ENCODE measurements around the gene ATF6. TPM values are rescaled to one million over a fixed set of nuclear protein-coding genes. Genes with fewer than 3 reads are reported as not detected.

Gene ATF6
- polyA plus RNA-seq, 2 of the 4 experiments (the other 2 are of a cell fraction) = 8.6 to 28.0 TPM

DNA sequence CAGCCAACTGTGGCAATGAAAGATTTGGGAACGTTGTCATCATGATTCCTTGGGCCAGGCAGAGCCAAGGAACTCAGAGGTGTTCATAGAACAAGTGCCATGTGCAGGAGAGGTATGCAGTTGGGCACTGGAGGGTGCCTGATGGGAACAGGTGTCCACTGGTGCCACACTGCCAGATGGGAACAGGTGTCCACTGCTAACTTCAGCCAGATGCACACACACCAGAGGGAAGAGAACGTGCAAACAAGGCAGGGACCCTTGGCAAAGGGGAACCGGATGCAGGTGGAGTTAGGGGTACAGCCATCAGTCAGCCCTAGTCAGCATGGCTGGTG is 244.0 kb downstream of the ATF6 start:
- no peaks in the 10 kb centered on the region for H3K4me1 ChIP-seq
- CTCF ChIA-PET = no interaction called here
- H3K9me3 ChIP-seq = peaks cover 8% of the 10 kb centered on the region; the same call in 2 of the 3 replicates
- H3K4me3 ChIP-seq = no peak overlapping the region
- POLR2A ChIA-PET = no interaction called here
- H3K27ac ChIP-seq = no peak overlapping the region
- DNase-seq (ENCODE audit: low read depth in 1 of 2, low spot score in 1 of 2) = no peak
- 48% methylated on average over 3 of the region's 3 CpGs for WGBS (ENCODE audit: missing lambda C conversion rate)
- ATAC-seq = no peak
- H3K4me2 ChIP-seq = no peak overlapping the region
- FAIRE-seq = no peak
- TF ChIP-seq ZNF302 (CRISPR knock-in tag; IDR thresholded peaks at IDR 0.05) (no peak), RNF2 (IDR thresholded peaks at IDR 0.05; ENCODE audit: borderline replicate concordance, low read depth) (no peak), NPAS2 (CRISPR knock-in tag; IDR thresholded peaks at IDR 0.05; ENCODE audit: borderline replicate concordance) (no peak), CHD4 (IDR thresholded peaks at IDR 0.05; ENCODE audit: borderline replicate concordance) (no peak), POLR2A (IDR thresholded peaks at IDR 0.05; ENCODE audit: low read length) (no peak), ZSCAN20 (CRISPR knock-in tag; IDR thresholded peaks at IDR 0.05) (no peak), EHMT2 (IDR thresholded peaks at IDR 0.05; ENCODE audit: low read depth) (no peak), RCOR1 (IDR thresholded peaks at IDR 0.05; ENCODE audit: low read depth, low read length) (no peak), GATA3 (IDR thresholded peaks at IDR 0.05; ENCODE audit: borderline replicate concordance) (no peak), MAZ (IDR thresholded peaks at IDR 0.05; ENCODE audit: borderline replicate concordance, low read depth, low read length) (no peak), KDM1A (IDR thresholded peaks at IDR 0.05; ENCODE audit: low read depth) (no peak), CBX2 (IDR thresholded peaks at IDR 0.05; ENCODE audit: borderline replicate concordance, low read depth) (no peak), CBX8 (IDR thresholded peaks at IDR 0.05) (no peak), BHLHE40 (IDR thresholded peaks at IDR 0.05; ENCODE audit: low read depth, low read length) (no peak), JUNB (IDR thresholded peaks at IDR 0.05) (no peak), FOSB (CRISPR knock-in tag; IDR thresholded peaks at IDR 0.05) (no peak), POLR2AphosphoS2 (conservative IDR thresholded peaks at IDR 0.05; ENCODE audit: low read length) (no peak), HEYL (CRISPR knock-in tag; IDR thresholded peaks at IDR 0.05) (no peak)
- TF ChIP-seq, protein P1, sequence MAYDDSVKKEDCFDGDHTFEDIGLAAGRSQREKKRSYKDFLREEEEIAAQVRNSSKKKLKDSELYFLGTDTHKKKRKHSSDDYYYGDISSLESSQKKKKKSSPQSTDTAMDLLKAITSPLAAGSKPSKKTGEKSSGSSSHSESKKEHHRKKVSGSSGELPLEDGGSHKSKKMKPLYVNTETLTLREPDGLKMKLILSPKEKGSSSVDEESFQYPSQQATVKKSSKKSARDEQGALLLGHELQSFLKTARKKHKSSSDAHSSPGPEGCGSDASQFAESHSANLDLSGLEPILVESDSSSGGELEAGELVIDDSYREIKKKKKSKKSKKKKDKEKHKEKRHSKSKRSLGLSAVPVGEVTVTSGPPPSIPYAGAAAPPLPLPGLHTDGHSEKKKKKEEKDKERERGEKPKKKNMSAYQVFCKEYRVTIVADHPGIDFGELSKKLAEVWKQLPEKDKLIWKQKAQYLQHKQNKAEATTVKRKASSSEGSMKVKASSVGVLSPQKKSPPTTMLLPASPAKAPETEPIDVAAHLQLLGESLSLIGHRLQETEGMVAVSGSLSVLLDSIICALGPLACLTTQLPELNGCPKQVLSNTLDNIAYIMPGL (CRISPR knock-in tag; IDR thresholded peaks at IDR 0.05; ENCODE audit: borderline replicate concordance) = no peak
- TF ChIP-seq, protein P2, sequence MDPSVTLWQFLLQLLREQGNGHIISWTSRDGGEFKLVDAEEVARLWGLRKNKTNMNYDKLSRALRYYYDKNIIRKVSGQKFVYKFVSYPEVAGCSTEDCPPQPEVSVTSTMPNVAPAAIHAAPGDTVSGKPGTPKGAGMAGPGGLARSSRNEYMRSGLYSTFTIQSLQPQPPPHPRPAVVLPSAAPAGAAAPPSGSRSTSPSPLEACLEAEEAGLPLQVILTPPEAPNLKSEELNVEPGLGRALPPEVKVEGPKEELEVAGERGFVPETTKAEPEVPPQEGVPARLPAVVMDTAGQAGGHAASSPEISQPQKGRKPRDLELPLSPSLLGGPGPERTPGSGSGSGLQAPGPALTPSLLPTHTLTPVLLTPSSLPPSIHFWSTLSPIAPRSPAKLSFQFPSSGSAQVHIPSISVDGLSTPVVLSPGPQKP (IDR thresholded peaks at IDR 0.05; ENCODE audit: low read depth, low read length) = no peak

DNA sequence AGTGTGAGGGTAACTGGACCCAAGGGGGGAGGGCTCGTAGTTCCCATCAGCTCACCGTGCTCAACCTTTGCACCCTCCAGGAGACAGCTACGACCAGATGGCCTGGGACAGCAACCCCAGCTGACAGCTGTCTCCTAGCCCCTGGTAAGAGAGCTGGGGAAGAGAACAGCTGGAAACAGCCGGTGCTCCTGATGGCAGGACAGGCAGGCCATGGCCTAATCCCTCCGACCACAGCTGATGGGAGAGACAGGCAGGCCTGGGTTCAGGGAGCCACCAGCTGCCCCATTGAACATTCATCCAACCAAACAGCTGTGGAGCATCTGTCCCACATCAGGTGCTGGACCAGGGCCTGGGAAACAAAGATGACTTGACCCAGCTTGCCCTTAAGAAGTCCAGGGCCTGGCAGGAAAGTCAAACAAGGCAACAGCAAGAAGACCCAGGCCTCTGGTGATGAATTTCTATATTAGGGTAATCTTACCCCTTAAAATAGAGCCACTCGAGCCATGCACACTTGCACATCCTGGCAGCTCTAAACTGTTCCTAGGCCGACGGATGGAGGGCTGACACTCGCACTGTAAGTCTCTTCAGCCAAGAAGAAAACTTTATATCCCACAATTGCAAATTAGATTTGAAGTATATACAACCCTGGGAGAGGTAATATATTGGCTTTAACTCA is 245.4 kb downstream of the ATF6 start:
- no peak for FAIRE-seq
- 58% methylated on average over 7 of the region's 9 CpGs for WGBS (ENCODE audit: missing lambda C conversion rate)
- TF ChIP-seq SMC3 (IDR thresholded peaks at IDR 0.05) = no peak
- no peak for TF ChIP-seq JUNB (IDR thresholded peaks at IDR 0.05)
- no peak for TF ChIP-seq TFCP2L1 (CRISPR knock-in tag; IDR thresholded peaks at IDR 0.05)
- TF ChIP-seq EP300 (IDR thresholded peaks at IDR 0.05) = no peak
- no peak for TF ChIP-seq ZSCAN20 (CRISPR knock-in tag; IDR thresholded peaks at IDR 0.05)
- no peak for TF ChIP-seq FOSL2 (IDR thresholded peaks at IDR 0.05)
- TF ChIP-seq FOSL2 (CRISPR knock-in tag; IDR thresholded peaks at IDR 0.05) = no peak
- TF ChIP-seq ZFP36 (IDR thresholded peaks at IDR 0.05; ENCODE audit: borderline replicate concordance, partially characterized antibody) = no peak
- TF ChIP-seq, protein P3, sequence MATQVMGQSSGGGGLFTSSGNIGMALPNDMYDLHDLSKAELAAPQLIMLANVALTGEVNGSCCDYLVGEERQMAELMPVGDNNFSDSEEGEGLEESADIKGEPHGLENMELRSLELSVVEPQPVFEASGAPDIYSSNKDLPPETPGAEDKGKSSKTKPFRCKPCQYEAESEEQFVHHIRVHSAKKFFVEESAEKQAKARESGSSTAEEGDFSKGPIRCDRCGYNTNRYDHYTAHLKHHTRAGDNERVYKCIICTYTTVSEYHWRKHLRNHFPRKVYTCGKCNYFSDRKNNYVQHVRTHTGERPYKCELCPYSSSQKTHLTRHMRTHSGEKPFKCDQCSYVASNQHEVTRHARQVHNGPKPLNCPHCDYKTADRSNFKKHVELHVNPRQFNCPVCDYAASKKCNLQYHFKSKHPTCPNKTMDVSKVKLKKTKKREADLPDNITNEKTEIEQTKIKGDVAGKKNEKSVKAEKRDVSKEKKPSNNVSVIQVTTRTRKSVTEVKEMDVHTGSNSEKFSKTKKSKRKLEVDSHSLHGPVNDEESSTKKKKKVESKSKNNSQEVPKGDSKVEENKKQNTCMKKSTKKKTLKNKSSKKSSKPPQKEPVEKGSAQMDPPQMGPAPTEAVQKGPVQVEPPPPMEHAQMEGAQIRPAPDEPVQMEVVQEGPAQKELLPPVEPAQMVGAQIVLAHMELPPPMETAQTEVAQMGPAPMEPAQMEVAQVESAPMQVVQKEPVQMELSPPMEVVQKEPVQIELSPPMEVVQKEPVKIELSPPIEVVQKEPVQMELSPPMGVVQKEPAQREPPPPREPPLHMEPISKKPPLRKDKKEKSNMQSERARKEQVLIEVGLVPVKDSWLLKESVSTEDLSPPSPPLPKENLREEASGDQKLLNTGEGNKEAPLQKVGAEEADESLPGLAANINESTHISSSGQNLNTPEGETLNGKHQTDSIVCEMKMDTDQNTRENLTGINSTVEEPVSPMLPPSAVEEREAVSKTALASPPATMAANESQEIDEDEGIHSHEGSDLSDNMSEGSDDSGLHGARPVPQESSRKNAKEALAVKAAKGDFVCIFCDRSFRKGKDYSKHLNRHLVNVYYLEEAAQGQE (IDR thresholded peaks at IDR 0.05) = no peak
- TF ChIP-seq PHF8 (IDR thresholded peaks at IDR 0.05; ENCODE audit: borderline replicate concordance, low read depth) = no peak
- TF ChIP-seq HEYL (CRISPR knock-in tag; IDR thresholded peaks at IDR 0.05) = no peak
- TF ChIP-seq JUN (IDR thresholded peaks at IDR 0.05) = no peak
- TF ChIP-seq, protein P4, sequence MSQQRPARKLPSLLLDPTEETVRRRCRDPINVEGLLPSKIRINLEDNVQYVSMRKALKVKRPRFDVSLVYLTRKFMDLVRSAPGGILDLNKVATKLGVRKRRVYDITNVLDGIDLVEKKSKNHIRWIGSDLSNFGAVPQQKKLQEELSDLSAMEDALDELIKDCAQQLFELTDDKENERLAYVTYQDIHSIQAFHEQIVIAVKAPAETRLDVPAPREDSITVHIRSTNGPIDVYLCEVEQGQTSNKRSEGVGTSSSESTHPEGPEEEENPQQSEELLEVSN (IDR thresholded peaks at IDR 0.05; ENCODE audit: borderline replicate concordance, low read depth) = no peak
- TF ChIP-seq POLR2A (IDR thresholded peaks at IDR 0.05; ENCODE audit: low read length) = no peak
- TF ChIP-seq EHF (CRISPR knock-in tag; IDR thresholded peaks at IDR 0.05) = no peak
- no peak for TF ChIP-seq NFE2L2 (conservative IDR thresholded peaks at IDR 0.05; ENCODE audit: low read length)
- TF ChIP-seq CHD2 (IDR thresholded peaks at IDR 0.05; ENCODE audit: low read length, partially characterized antibody) = no peak
- TF ChIP-seq HDAC2 (IDR thresholded peaks at IDR 0.05) = no peak
- TF ChIP-seq KDM1A (IDR thresholded peaks at IDR 0.05; ENCODE audit: low read depth) = no peak

More for the DNA sequence above, 245.4 kb downstream of the ATF6 start:
- Histone ChIP-seq H3K4me2 (no peak overlapping the region), H3K4me1 (no peaks in the 10 kb centered on the region), H3K9me3 (peaks cover 8% of the 10 kb centered on the region; the same call in 2 of the 3 replicates), H3K4me3 (no peak overlapping the region), H3K27ac (no peak overlapping the region)
- ChIA-PET CTCF (interaction anchor here (1.4 kb wide), 1 partner anchor 219 kb away, joined by 7 read pairs; no protein-coding TSS in a partner anchor), POLR2A (no interaction called here)
- DNase-seq (ENCODE audit: low read depth in 1 of 2, low spot score in 1 of 2) (no peak), ATAC-seq (no peak)
